NCI-H1694 (cell line): ENCODE results near the gene CPAMD8.
"Not testable (repeated sequence)": the region's sequence is repeated elsewhere in the genome, so short reads cannot be mapped to it uniquely, and the experiment has no call there.

ENCODE experiments used
- DNase-seq: peaks from one replicate; lab custom pipeline; 2025; lab: John Stamatoyannopoulos, UW

CPAMD8 gene

GRCh38 chr19:16874978-16875299 is 151.7 kb downstream of the CPAMD8 start:
- DNase-seq = not testable (repeated sequence)

- no peak for DNase-seq
Measured at GRCh38 chr19:16874250-16874977, 152.2 kb downstream of the CPAMD8 start.

GRCh38 chr19:16873594-16873993 is 153.0 kb downstream of the CPAMD8 start:
- no peak for DNase-seq

- DNase-seq = no peak
Measured at GRCh38 chr19:16872728-16873127, 153.9 kb downstream of the CPAMD8 start.

GRCh38 chr19:16871871-16872270 is 154.7 kb downstream of the CPAMD8 start:
- no peak for DNase-seq

GRCh38 chr19:16869331-16869972 is 157.2 kb downstream of the CPAMD8 start:
- no peak for DNase-seq

GRCh38 chr19:16868423-16869130 is 158.0 kb downstream of the CPAMD8 start:
- no peak for DNase-seq

GRCh38 chr19:16867211-16867610 is 159.4 kb downstream of the CPAMD8 start:
- DNase-seq = no peak

- no peak for DNase-seq
Measured at GRCh38 chr19:16862826-16863415, 163.7 kb downstream of the CPAMD8 start.

- no peak for DNase-seq
Measured at GRCh38 chr19:16861834-16862233, 164.8 kb downstream of the CPAMD8 start.

GRCh38 chr19:16861011-16861410 is 165.6 kb downstream of the CPAMD8 start:
- DNase-seq = no peak

- DNase-seq = no peak
Measured at GRCh38 chr19:16860118-16860517, 166.5 kb downstream of the CPAMD8 start.

GRCh38 chr19:16859626-16860025 is 167.0 kb downstream of the CPAMD8 start:
- DNase-seq = no peak

- no peak for DNase-seq
Measured at GRCh38 chr19:16856091-16856490, 170.5 kb downstream of the CPAMD8 start.

- no peak for DNase-seq
Measured at GRCh38 chr19:16853066-16853465, 173.5 kb downstream of the CPAMD8 start.

- no peak for DNase-seq
Measured at GRCh38 chr19:16851031-16851712, 175.4 kb downstream of the CPAMD8 start.

GRCh38 chr19:16850133-16850532 is 176.5 kb downstream of the CPAMD8 start:
- no peak for DNase-seq

GRCh38 chr19:16849168-16849567 is 177.4 kb downstream of the CPAMD8 start:
- no peak for DNase-seq

GRCh38 chr19:16847430-16847829 is 179.2 kb downstream of the CPAMD8 start:
- no peak for DNase-seq

GRCh38 chr19:16846901-16847300 is 179.7 kb downstream of the CPAMD8 start:
- DNase-seq = no peak
